AG09309 (cell line): ENCODE data around the gene LRRC39.

Experiments
- DNase-seq: peaks from one replicate; pipeline ENCODE4 v3.0.0-alpha.2; 2010; ENCODE audit warnings: low read depth
- H3K4me3 ChIP-seq: 2 replicates; pipeline ENCODE4 v1.5.1; 2011; ENCODE audit warnings: mild to moderate bottlenecking, low read depth, low read length, moderate library complexity; ENCODE audit not compliant: control insufficient read depth
- CTCF ChIP-seq: IDR thresholded peaks from 2 replicates; pipeline ENCODE4 v1.5.1; 2011; ENCODE audit warnings: mild to moderate bottlenecking, low read depth, low read length, inconsistent platforms; ENCODE audit not compliant: insufficient read depth, control insufficient read depth; ENCODE audit errors: missing control alignments

The LRRC39 gene

GRCh38 chr1:100134872-100135271 lies 43.2 kb downstream of the LRRC39 start:
- no peak overlapping the region for H3K4me3 ChIP-seq
- DNase-seq = peak; percentile 13
- TF ChIP-seq CTCF = no peak

DNA sequence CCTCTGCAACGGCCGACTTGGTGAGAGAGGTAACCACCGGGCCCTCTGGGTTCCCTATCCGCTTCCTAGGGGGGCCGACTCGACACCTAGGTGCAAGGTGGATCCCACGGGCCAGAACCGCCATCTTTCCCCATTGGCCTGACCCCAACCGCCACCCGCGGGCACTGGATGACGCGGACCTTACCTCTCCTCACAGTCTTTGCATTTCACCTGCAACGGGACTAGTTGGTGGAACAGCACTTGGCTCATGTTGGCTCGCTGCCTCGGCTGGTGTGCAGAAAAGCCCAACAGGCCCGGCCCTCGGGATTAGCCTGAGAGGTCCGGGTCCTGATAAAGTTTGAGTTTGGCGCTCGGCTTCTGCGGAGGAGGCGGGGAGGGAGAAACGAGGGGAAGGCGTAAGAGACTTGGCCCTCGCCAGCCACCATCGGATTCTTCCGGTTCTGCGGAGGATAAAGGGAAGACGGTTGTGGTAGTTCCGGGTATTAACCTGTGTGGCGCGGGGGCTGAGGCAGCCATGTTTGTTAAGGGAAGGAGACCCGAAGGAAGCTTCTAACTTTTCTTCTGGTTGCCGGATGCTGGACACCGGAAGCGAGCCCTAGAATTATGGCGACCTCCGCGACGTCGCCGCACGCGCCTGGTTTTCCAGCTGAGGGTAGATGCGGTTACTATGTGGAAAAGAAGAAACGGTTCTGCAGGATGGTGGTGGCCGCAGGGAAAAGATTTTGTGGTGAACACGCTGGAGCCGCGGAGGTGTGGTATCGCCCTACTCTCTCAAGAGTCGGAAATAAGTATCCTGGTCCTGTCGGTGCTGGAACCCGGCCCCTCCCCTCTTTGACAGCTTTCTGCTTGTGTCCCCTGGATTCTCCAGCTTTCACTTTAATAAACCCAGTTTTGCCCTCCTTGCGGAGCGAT lies 45.2 kb downstream of the LRRC39 start, which contains the start of the genes SASS6 and TRMT13:
Gene SASS6 (minus strand): TSS at position 365 of the 912 bp plus-strand sequence. CDS start 116 bp downstream, at position 249.
Gene TRMT13 (plus strand): TSS at position 598 of the 912 bp plus-strand sequence. CDS start 6 bp downstream, at position 604.
- peak within 1 kb of the TSS; percentile 72 for H3K4me3 ChIP-seq
- no peak for TF ChIP-seq CTCF
- DNase-seq = peak; percentile 94

DNA sequence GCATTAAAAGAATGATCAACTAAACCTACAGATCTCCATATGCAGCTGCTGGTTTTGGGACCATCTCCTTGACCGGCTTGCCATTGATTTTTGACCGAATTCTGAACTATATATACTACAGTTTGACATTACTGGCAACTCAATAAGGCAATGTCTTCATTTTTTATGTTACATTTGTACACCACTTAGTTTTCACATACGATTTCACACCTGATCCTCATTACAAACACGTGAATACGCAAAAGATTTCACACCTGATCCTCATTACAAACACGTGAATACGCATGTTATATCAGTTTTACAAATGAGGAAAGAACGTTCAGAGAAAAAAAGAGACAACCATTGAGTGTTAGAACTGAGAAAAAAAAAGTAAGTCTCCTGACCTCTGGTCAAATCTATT lies 46.4 kb downstream of the LRRC39 start:
- no peak overlapping the region for H3K4me3 ChIP-seq
- no peak for DNase-seq
- no peak for TF ChIP-seq CTCF

GRCh38 chr1:100130552-100131077 lies 47.4 kb downstream of the LRRC39 start:
- H3K4me3 ChIP-seq = no peak overlapping the region
- no peak for DNase-seq
- TF ChIP-seq CTCF = no peak

DNA sequence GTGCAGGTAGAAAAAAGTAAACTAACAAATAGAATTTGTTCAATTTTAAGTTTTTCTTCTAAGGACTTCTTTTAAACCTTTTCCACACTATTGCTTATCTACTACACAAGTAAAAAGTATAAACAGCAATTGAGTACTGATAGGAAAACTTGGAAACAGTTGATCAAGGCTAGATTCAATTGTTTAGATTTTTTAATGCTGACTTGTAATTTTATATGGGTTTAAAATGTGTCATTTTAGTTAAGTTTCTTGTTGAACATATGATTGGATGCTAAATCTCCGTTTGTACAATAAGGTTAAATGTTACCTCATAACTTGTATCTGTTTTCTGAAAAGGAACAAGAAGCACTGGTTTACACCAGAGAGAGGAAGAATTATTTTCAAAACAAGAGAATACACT lies 50.8 kb downstream of the LRRC39 start:
- DNase-seq = no peak
- no peak overlapping the region for H3K4me3 ChIP-seq
- TF ChIP-seq CTCF = no peak

DNA sequence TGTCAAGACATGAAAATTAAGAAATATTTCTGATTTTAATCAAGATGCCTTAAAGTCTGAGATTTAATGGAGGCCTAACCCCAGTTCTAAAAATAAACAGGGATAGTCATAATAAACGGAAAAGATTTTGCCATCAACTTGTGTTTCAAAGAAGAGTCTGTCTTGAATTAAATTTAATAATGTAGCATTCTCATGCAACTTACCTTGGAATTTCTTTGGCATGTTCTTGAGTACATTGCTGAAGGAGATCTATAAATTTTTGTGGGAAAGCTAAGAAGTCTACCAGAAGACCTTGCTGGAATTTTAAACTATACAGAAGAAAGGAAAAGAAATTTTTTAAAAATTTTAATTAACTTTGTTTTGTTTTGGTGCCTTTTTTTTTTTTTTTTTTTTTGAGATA lies 55.9 kb downstream of the LRRC39 start:
- no peak for TF ChIP-seq CTCF
- no peak overlapping the region for H3K4me3 ChIP-seq

More for the DNA sequence above, 55.9 kb downstream of the LRRC39 start:
- DNase-seq = peak; percentile 84
